Measurements from ENCODE around the gene ERVK3-1.

GRCh38 chr19:58294743-58295374 lies 10.3 kb upstream of the ERVK3-1 start:
- TF ChIP-seq EZH2phosphoT487 (IDR thresholded peaks at IDR 0.05; ENCODE audit: insufficient read depth, low read depth) (no peak), EZH2 (IDR thresholded peaks at IDR 0.05; ENCODE audit: insufficient read depth, poor library complexity, severe bottlenecking) (no peak)
